NCI-H524 (cell line): ENCODE data around the gene PRPF19.

Experiments
- DNase-seq, 2 experiments: peaks; one replicate each; lab custom pipeline; 2025; lab: John Stamatoyannopoulos, UW

The PRPF19 gene

GRCh38 chr11:60937811-60938210 is 31.4 kb upstream of the PRPF19 start:
- no peak for DNase-seq

GRCh38 chr11:60937144-60937527 is 30.8 kb upstream of the PRPF19 start:
- no peak for DNase-seq

- no peak for DNase-seq
Measured at GRCh38 chr11:60936467-60937143, 30.2 kb upstream of the PRPF19 start.

GRCh38 chr11:60935676-60936442 is 29.5 kb upstream of the PRPF19 start:
- DNase-seq: no peak

GRCh38 chr11:60934790-60935605 is 28.6 kb upstream of the PRPF19 start:
- DNase-seq: no peak

- no peak for DNase-seq
Measured at GRCh38 chr11:60934124-60934789, 27.9 kb upstream of the PRPF19 start.

GRCh38 chr11:60933416-60934123 is 27.2 kb upstream of the PRPF19 start:
- DNase-seq: no peak

- DNase-seq: no peak
Measured at GRCh38 chr11:60932605-60933356, 26.4 kb upstream of the PRPF19 start.

GRCh38 chr11:60931917-60932316 is 25.5 kb upstream of the PRPF19 start:
- DNase-seq: no peak

GRCh38 chr11:60930394-60930793 is 24.0 kb upstream of the PRPF19 start:
- DNase-seq: no peak

- no peak for DNase-seq
Measured at GRCh38 chr11:60929764-60930163, 23.4 kb upstream of the PRPF19 start.

GRCh38 chr11:60928563-60929001 is 22.2 kb upstream of the PRPF19 start:
- DNase-seq: no peak

- no peak for DNase-seq
Measured at GRCh38 chr11:60927600-60927999, 21.2 kb upstream of the PRPF19 start.

- DNase-seq: no peak
Measured at GRCh38 chr11:60927061-60927592, 20.7 kb upstream of the PRPF19 start.

- no peak for DNase-seq
Measured at GRCh38 chr11:60926500-60926899, 20.1 kb upstream of the PRPF19 start.

- DNase-seq: peak in 1 of 2 experiments; percentile 33
Measured at GRCh38 chr11:60925868-60926267, 19.5 kb upstream of the PRPF19 start.

GRCh38 chr11:60924906-60925853 is 18.8 kb upstream of the PRPF19 start:
- DNase-seq: peak; percentile 57 to 78

GRCh38 chr11:60924110-60924905 is 17.9 kb upstream of the PRPF19 start, which contains the start of gene TMEM132A:
Gene TMEM132A, plus strand, starts transcription at chr11:60924460. Its CDS starts 174 bp downstream, at chr11:60924634.
- DNase-seq: peak; percentile 45 to 67
